SK-MEL-5 (cell line): ENCODE measurements around the gene RASA4. TPM values are rescaled to one million over a fixed set of nuclear protein-coding genes. Genes with fewer than 3 reads are reported as not detected.
"Not testable (repeated sequence)": the region's sequence is repeated elsewhere in the genome, so short reads cannot be mapped to it uniquely, and the experiment has no call there.

ENCODE experiments used
- DNase-seq: peaks from one replicate; pipeline ENCODE4 v3.0.0-alpha.2; 2016; ENCODE audit warnings: low read depth, low spot score
- in situ Hi-C: cut with HindIII; loops from 2 replicates; pipeline ENCODE4 v1.10.0; 2016; ENCODE audit warnings: low sequenced_read_pairs, high pct_unique_total_duplicates, low pct_unique_long_range_greater_than_20kb
- small RNA-seq, 2 experiments: library from RNA; depleted of rRNA; stranded (forward); fragments of <200 nt; gene quantifications; one replicate each; pipeline ENCODE3, GENCODE V24; 2014
- total RNA-seq: library from RNA; depleted of rRNA; stranded (reverse); fragments of >200 nt; shearing (Covaris generic); gene quantifications from 2 replicates; pipeline ENCODE4 v1.2.3, GENCODE V29; 2014; rRNA removed

Gene RASA4
- total RNA-seq, 1 experiment from 2014 or later, result 1.2 TPM

DNA sequence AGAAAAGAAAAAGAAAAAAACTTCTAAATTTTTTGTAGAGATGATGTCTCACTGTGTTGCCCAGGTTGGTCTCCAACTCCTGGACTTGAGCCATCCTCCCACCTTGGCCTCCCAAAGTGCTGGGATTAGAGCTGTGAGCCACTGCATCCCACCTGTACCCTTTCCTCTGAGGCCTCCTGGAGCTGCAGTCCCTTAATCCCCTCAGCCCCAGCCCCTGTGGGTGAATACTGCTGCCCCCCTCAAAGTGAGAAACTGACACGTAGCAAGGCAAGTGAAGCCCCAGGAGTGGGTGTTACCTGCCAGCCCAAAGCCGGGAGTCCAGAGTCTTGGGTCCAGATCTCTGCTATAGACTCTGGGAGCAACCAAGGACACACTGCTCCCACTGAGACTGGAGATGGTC lies 91.8 kb downstream of the RASA4 start:
- in situ Hi-C loops, DNase-seq: not testable (repeated sequence)

Small RNA genes within 50 kb of the gene (small RNA-seq; reads per million reads assigned to genes)
- gene UPK3BL1, result 0 reads per million in 2 experiments

Other genes starting within 250 kb of the RASA4 start
- gene PRKRIP1, start 220.4 kb downstream of the RASA4 start, total RNA-seq, result 25.8 and 25.9 TPM in 2 replicates
- gene ORAI2, start 183.2 kb downstream of the RASA4 start, total RNA-seq, result 21.4 and 22.3 TPM in 2 replicates
- gene ALKBH4, start 151.9 kb downstream of the RASA4 start, total RNA-seq, result 17.9 and 19.5 TPM in 2 replicates
- 33.3 and 37.2 TPM in 2 replicates for gene LRWD1, start 151.8 kb downstream of the RASA4 start, total RNA-seq
- gene POLR2J, start 137.8 kb downstream of the RASA4 start, total RNA-seq, result 81.3 and 105 TPM in 2 replicates
- 1.1 and 2.7 TPM in 2 replicates for gene RASA4B, start 99.0 kb downstream of the RASA4 start, total RNA-seq
- 1.8 and 2.3 TPM in 2 replicates for gene UPK3BL2, start 73.1 kb downstream of the RASA4 start, total RNA-seq
- not detected in 2 replicates for gene SPDYE2, start 65.5 kb downstream of the RASA4 start, total RNA-seq
- 15.2 and 16.2 TPM in 2 replicates for gene POLR2J3, start 44.2 kb downstream of the RASA4 start, total RNA-seq
- gene UPK3BL1, start 26.0 kb upstream of the RASA4 start, total RNA-seq, result 5.6 and 7.8 TPM in 2 replicates
- gene SPDYE2B, start 33.6 kb upstream of the RASA4 start, total RNA-seq, result not detected in 2 replicates
- gene POLR2J2, start 54.9 kb upstream of the RASA4 start, total RNA-seq, result 2.4 and 2.5 TPM in 2 replicates
- 12.3 and 12.5 TPM in 2 replicates for gene FAM185A, start 132.2 kb upstream of the RASA4 start, total RNA-seq